Psoas muscle (tissue), 8 donors: Measurements from ENCODE around the gene CREB3L1. TPM values are rescaled to one million over a fixed set of nuclear protein-coding genes. Genes with fewer than 3 reads are reported as not detected.

Experiments used
- ATAC-seq, 4 donors: fragments of 200-7000 bp; cut with Tn5 transposase; one replicate each; pipeline ENCODE4 v1.9.1; 2020; ENCODE audit warnings: moderate library complexity in 3 of 4, mild to moderate bottlenecking in 2 of 4
- DNase-seq, 2 donors: peaks; one replicate each; pipeline ENCODE4 v3.0.0-alpha.2; 2020
- H3K27ac ChIP-seq: fragments of 200-600 bp; one replicate; pipeline ENCODE4 v1.8.0; 2022
- H3K27me3 ChIP-seq, 3 donors: fragments of 200-600 bp in 1 of 3; one replicate each; pipeline versions ENCODE4 v1.6.1 to v1.8.0; 2013 to 2022; ENCODE audit warnings: low read length in 2 of 3, mild to moderate bottlenecking in 2 of 3, moderate library complexity in 1 of 3; ENCODE audit not compliant: insufficient read depth in 3 of 3
- H3K36me3 ChIP-seq, 2 donors: fragments of 200-600 bp in 1 of 2; one replicate each; pipeline versions ENCODE4 v1.6.1 to v1.8.0; 2013 to 2022; ENCODE audit warnings: low read depth in 1 of 2, mild to moderate bottlenecking in 1 of 2, moderate library complexity in 1 of 2; ENCODE audit not compliant: insufficient read depth in 1 of 2
- H3K4me1 ChIP-seq: fragments of 200-600 bp; one replicate; pipeline ENCODE4 v1.8.0; 2022
- H3K4me3 ChIP-seq: fragments of 200-600 bp; one replicate; pipeline ENCODE4 v1.8.0; 2022; ENCODE audit warnings: mild to moderate bottlenecking
- H3K9me3 ChIP-seq: fragments of 200-600 bp; one replicate; pipeline ENCODE4 v1.8.0; 2022
- WGBS, 3 donors: extraction: QIAGEN DNeasy Blood & Tissue Kit; methylation state at CpG; one replicate each; pipeline versions ENCODE4 v1.1.6 to v1.1.7; 2013; 5-methylcytosine and 5-hydroxymethylcytosine counted together
- intact Hi-C, 2 donors: fragments of 100-400 bp; cut with DNase I; formaldehyde crosslinking; loops; one replicate each; pipeline versions ENCODE4 v1.11.0 to v1.14.2; 2022
- polyA plus RNA-seq, 3 donors: library from polyadenylated mRNA; stranded (reverse); fragments of 200-250 nt; gene quantifications; one replicate each; pipeline ENCODE4 v1.2.3, GENCODE V29; 2013
- total RNA-seq, 4 donors: library from RNA; stranded (reverse); fragmentation: NEBNext Ultra II Directional in 2 of 4; extraction: Animal tissue kit (Norgen Biotek cat#: 25700) in 2 of 4; gene quantifications; one replicate each; pipeline versions ENCODE4 v1.2.1 to v1.2.4, GENCODE V29; 2021 to 2023
- TF ChIP-seq, protein P1 (sequence below): fragments of 200-600 bp; IDR thresholded peaks from one replicate; pipeline ENCODE4 v1.8.0; 2022; ENCODE audit warnings: antibody characterized with exemption
- donor health status: healthy with polysubstance abuse.
- donor health status: DM: no; HTN: no; CAD: no; lungs with moderate emphysema.
- donor health status: Bipolar disorder and iron deficiency.
- donor health status: healthy.
- donor health status: DM: yes; HTN: yes; CAD: no.
- donor health status: DM: no; HTN: no; CAD: no.
- donor health status: DM: no; HTN: no; CAD: no.
- donor health status: DM: yes; HTN: yes; CAD: no.

CREB3L1 gene
- total and polyA plus RNA-seq, 7 donors: 1.4 to 6.9 (median 2.2) TPM

DNA sequence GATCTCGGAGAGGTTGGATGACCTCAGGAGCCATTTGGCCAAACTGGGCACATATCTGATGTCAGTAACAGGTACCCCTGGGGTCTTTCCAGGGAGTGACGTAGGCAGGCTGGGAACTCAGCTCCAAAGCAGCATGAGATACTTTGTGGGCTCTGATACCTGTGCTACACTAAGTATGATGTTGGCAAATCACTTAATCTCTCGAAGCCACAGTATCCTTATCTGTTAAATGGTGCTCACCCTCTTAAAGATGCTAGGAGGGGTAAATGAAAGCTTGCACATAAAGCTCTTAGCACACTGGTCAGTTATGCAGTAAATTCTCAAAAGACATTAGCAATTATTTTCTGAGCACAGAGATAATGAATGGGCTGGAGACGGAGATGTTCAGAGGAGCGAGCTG, 52.7 kb downstream of the CREB3L1 start:
- no peak overlapping the region for H3K4me3 ChIP-seq
- H3K4me1 ChIP-seq: no peaks in the 10 kb centered on the region
- H3K27me3 ChIP-seq: peaks cover 4 to 59% (median 17%) of the 10 kb centered on the region in 3 donors
- TF ChIP-seq, protein P1, sequence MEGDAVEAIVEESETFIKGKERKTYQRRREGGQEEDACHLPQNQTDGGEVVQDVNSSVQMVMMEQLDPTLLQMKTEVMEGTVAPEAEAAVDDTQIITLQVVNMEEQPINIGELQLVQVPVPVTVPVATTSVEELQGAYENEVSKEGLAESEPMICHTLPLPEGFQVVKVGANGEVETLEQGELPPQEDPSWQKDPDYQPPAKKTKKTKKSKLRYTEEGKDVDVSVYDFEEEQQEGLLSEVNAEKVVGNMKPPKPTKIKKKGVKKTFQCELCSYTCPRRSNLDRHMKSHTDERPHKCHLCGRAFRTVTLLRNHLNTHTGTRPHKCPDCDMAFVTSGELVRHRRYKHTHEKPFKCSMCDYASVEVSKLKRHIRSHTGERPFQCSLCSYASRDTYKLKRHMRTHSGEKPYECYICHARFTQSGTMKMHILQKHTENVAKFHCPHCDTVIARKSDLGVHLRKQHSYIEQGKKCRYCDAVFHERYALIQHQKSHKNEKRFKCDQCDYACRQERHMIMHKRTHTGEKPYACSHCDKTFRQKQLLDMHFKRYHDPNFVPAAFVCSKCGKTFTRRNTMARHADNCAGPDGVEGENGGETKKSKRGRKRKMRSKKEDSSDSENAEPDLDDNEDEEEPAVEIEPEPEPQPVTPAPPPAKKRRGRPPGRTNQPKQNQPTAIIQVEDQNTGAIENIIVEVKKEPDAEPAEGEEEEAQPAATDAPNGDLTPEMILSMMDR: no peak
- H3K27ac ChIP-seq: no peak overlapping the region
- ATAC-seq (no peak), DNase-seq (no peak)
- no peaks in the 10 kb centered on the region for H3K36me3 ChIP-seq
- WGBS, 3 donors: 50 to 52% (median 52%) methylated on average over 5 of the region's 5 CpGs
- no peaks in the 10 kb centered on the region for H3K9me3 ChIP-seq
- intact Hi-C loops: loop anchor here in 1 of 2 donors (10.0 kb wide), 1 partner anchor 205 kb away; the partner anchor contains the start of gene PHF21A

- peaks cover 4 to 59% (median 17%) of the 10 kb centered on the region in 3 donors for H3K27me3 ChIP-seq
- H3K9me3 ChIP-seq: no peaks in the 10 kb centered on the region
- no peak for ATAC-seq
- no peaks in the 10 kb centered on the region for H3K4me1 ChIP-seq
- TF ChIP-seq, protein P1: no peak
- WGBS, 3 donors: 19 to 29% (median 22%) methylated on average over 11 of the region's 11 CpGs
- no peak for DNase-seq
- intact Hi-C loops: loop anchor here in 1 of 2 donors (10.0 kb wide), 1 partner anchor 206 kb away; the partner anchor contains the start of gene PHF21A
- H3K27ac ChIP-seq: no peak overlapping the region
- no peak overlapping the region for H3K4me3 ChIP-seq
- H3K36me3 ChIP-seq: no peaks in the 10 kb centered on the region
Observed at GRCh38 chr11:46330563-46331281, 53.3 kb downstream of the CREB3L1 start.

DNA sequence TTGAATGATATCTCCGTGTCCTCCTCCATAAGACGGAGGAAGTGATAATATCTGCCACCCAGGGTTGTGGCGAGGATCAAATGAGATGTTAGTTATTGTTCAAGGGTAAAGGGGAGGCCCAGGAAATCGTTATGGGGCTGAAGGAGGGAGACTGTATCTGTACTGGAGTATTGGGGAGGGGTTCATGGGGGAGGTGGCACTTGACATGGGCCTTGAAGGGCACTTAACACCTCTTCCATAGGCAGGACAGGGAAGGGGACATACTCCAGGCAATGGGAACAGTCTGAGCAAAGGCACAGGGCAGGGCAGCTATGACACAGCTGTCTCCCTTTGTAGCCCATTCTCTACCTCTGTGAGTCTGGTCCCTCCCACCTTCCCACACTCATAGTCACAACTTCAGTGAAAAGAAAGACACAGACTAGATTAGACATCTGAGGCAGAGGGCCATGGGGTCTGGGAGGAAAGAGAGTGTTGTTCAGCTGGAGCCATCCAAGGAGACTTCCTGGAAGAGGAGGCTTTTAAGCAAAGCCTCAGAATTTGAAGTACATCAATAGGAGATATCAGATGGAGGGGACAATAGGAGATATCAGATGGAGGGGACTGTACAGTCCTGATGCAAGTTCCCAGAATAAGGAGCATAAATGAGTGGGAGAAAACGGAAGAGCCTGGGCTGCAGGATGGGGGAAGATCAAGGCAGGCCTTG, 54.0 kb downstream of the CREB3L1 start:
- intact Hi-C loops: loop anchor here in 1 of 2 donors (10.0 kb wide), 1 partner anchor 207 kb away; the partner anchor contains the start of gene PHF21A
- Histone ChIP-seq H3K27ac (no peak overlapping the region), H3K9me3 (no peaks in the 10 kb centered on the region), H3K4me3 (no peak overlapping the region), H3K27me3 (peaks cover 4 to 59% (median 15%) of the 10 kb centered on the region in 3 donors), H3K36me3 (no peaks in the 10 kb centered on the region), H3K4me1 (no peaks in the 10 kb centered on the region)
- TF ChIP-seq, protein P1: no peak
- 70 to 75% (median 70%) methylated on average over 5 of the region's 5 CpGs for WGBS, 3 donors
- no peak for ATAC-seq
- DNase-seq: no peak

- Histone ChIP-seq H3K27me3 (peaks cover 4 to 59% (median 15%) of the 10 kb centered on the region in 3 donors), H3K4me1 (no peaks in the 10 kb centered on the region), H3K36me3 (no peaks in the 10 kb centered on the region), H3K27ac (no peak overlapping the region), H3K4me3 (peak overlapping the region; percentile 62), H3K9me3 (no peaks in the 10 kb centered on the region)
- no peak for DNase-seq
- 33 to 42% (median 33%) methylated on average over 8 of the region's 8 CpGs for WGBS, 3 donors
- TF ChIP-seq, protein P1: no peak
- no peak for ATAC-seq
- intact Hi-C loops: loop anchor here in 1 of 2 donors (10.0 kb wide), 1 partner anchor 207 kb away; the partner anchor contains the start of gene PHF21A
Observed at GRCh38 chr11:46332093-46332567, 54.7 kb downstream of the CREB3L1 start.
